Transverse colon (tissue), 3 donors: ENCODE results near the gene SLC5A9.
"Not testable (repeated sequence)": the region's sequence is repeated elsewhere in the genome, so short reads cannot be mapped to it uniquely, and the experiment has no call there.

Source experiments
- POLR2A ChIP-seq: fragments of 450-650 bp; IDR thresholded peaks from one replicate; pipeline ENCODE4 v1.6.1; 2016; ENCODE audit warnings: antibody characterized with exemption, mild to moderate bottlenecking, moderate library complexity
- TF ChIP-seq, protein P1 (sequence below), 5 experiments: fragments of 200-600 bp in 3 of 5; fragments of 450-650 bp in 2 of 5; sonication (generic) in 3 of 5; IDR thresholded peaks; 1 replicate in 2 of 5; 2 replicates in 3 of 5; pipeline ENCODE4 v1.5.1; 2016 to 2017; ENCODE audit warnings: antibody characterized with exemption in 5 of 5, inconsistent platforms in 3 of 5, mild to moderate bottlenecking in 2 of 5, moderate library complexity in 1 of 5

DNA sequence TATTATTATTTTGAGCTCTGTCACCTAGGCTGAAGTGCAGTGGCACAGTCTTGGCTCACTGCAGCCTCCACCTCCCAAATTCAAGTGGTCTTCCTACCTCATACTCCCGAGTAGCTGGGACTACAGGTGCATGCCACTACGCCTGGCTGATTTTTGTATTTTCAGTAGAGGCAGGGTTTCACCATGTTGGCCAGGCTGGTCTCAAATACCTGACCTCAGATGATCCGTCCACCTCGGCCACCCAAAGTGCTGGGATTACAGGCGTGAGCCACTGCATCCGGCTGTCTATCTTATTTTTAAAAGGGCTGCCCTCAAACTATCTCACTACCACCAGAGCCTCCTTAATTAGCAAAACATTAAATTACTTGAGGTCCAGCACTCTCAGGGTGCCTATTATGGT is 71.6 kb downstream of the SLC5A9 start:
- not testable (repeated sequence) for TF ChIP-seq POLR2A
- TF ChIP-seq, protein P1, sequence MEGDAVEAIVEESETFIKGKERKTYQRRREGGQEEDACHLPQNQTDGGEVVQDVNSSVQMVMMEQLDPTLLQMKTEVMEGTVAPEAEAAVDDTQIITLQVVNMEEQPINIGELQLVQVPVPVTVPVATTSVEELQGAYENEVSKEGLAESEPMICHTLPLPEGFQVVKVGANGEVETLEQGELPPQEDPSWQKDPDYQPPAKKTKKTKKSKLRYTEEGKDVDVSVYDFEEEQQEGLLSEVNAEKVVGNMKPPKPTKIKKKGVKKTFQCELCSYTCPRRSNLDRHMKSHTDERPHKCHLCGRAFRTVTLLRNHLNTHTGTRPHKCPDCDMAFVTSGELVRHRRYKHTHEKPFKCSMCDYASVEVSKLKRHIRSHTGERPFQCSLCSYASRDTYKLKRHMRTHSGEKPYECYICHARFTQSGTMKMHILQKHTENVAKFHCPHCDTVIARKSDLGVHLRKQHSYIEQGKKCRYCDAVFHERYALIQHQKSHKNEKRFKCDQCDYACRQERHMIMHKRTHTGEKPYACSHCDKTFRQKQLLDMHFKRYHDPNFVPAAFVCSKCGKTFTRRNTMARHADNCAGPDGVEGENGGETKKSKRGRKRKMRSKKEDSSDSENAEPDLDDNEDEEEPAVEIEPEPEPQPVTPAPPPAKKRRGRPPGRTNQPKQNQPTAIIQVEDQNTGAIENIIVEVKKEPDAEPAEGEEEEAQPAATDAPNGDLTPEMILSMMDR (IDR thresholded peaks at IDR 0.05), result not testable (repeated sequence)
